Gastrocnemius medialis (tissue), 4 donors: ENCODE results near the gene ATP5F1D.

Experiments used
- CTCF ChIP-seq, 5 experiments: fragments of 450-650 bp in 3 of 5; fragments of 200-600 bp in 2 of 5; sonication (generic) in 2 of 5; IDR thresholded peaks in 4 of 5; conservative IDR thresholded peaks in 1 of 5; 1 replicate in 4 of 5; 2 replicates in 1 of 5; pipeline ENCODE4 v1.5.1; 2016 to 2019; ENCODE audit warnings: antibody characterized with exemption in 5 of 5, mild to moderate bottlenecking in 3 of 5, moderate library complexity in 3 of 5
- POLR2A ChIP-seq, 2 donors: fragments of 450-650 bp; IDR thresholded peaks; one replicate each; pipeline ENCODE4 v1.6.1; 2017; ENCODE audit warnings: antibody characterized with exemption in 2 of 2, mild to moderate bottlenecking in 2 of 2, moderate library complexity in 2 of 2

GRCh38 chr19:1284979-1285736 lies 43.6 kb downstream of the ATP5F1D start:
- TF ChIP-seq POLR2A (IDR thresholded peaks at IDR 0.05) (no peak), CTCF (IDR thresholded peaks at IDR 0.05 in 4 of 5, conservative IDR thresholded peaks at IDR 0.05 in 1 of 5) (no peak)
